GM12878 (cell line): ENCODE data around the gene ITIH5. TPM values are rescaled to one million over a fixed set of nuclear protein-coding genes. Genes with fewer than 3 reads are reported as not detected.

Experiments
- EZH2 ChIP-seq: IDR thresholded peaks from 2 replicates; pipeline ENCODE4 v1.6.1; 2012; ENCODE audit warnings: low read depth, mild to moderate bottlenecking, control low read depth, inconsistent platforms, low read length, borderline replicate concordance; ENCODE audit not compliant: control insufficient read depth
- HCFC1 ChIP-seq: fragments of 150-350 bp; IDR thresholded peaks from 2 replicates; pipeline ENCODE4 v1.6.1; 2014; ENCODE audit warnings: low read length
- JUND ChIP-seq: IDR thresholded peaks from 2 replicates; pipeline ENCODE4 v1.6.1; 2012; ENCODE audit warnings: low read depth, mild to moderate bottlenecking, low read length, improper control_type of control experiment, moderate library complexity
- MEF2B ChIP-seq: fragments of 450-650 bp; IDR thresholded peaks from 2 replicates; pipeline ENCODE4 v1.6.1; 2018; ENCODE audit warnings: mild to moderate bottlenecking, moderate library complexity; ENCODE audit not compliant: partially characterized antibody, poor library complexity, severe bottlenecking
- MLLT1 ChIP-seq: fragments of 450-650 bp; IDR thresholded peaks from 2 replicates; pipeline ENCODE4 v1.6.1; 2016; ENCODE audit warnings: mild to moderate bottlenecking
- MTA2 ChIP-seq: fragments of 450-650 bp; IDR thresholded peaks from 2 replicates; pipeline ENCODE4 v1.6.1; 2016; ENCODE audit warnings: low read depth, mild to moderate bottlenecking, moderate library complexity
- MTA3 ChIP-seq: IDR thresholded peaks from 2 replicates; pipeline ENCODE4 v1.6.1; 2012; ENCODE audit warnings: low read length, inconsistent platforms, borderline replicate concordance
- MYB ChIP-seq: fragments of 150-350 bp; IDR thresholded peaks from 2 replicates; pipeline ENCODE4 v1.6.1; 2014; ENCODE audit warnings: mild to moderate bottlenecking, low read depth, low read length, borderline replicate concordance
- PAX8 ChIP-seq: fragments of 450-650 bp; IDR thresholded peaks from 2 replicates; pipeline ENCODE4 v1.6.1; 2017; ENCODE audit warnings: mild to moderate bottlenecking, moderate library complexity
- POLR2AphosphoS2 ChIP-seq: IDR thresholded peaks from 2 replicates; pipeline ENCODE4 v1.6.1; 2011; ENCODE audit warnings: low read depth, mild to moderate bottlenecking, low read length, improper control_type of control experiment, moderate library complexity
- POU2F2 ChIP-seq: IDR thresholded peaks from 3 replicates; pipeline ENCODE4 v1.6.1; 2011; ENCODE audit warnings: low read depth, mild to moderate bottlenecking, low read length, borderline replicate concordance
- RAD21 ChIP-seq: IDR thresholded peaks from 2 replicates; pipeline ENCODE4 v1.6.1; 2011; ENCODE audit warnings: mild to moderate bottlenecking, low read depth, low read length, moderate library complexity; ENCODE audit not compliant: insufficient read depth
- RBBP5 ChIP-seq: fragments of 200-600 bp; sonication (generic); conservative IDR thresholded peaks from 2 replicates; pipeline ENCODE4 v1.6.1; 2016
- RFX5 ChIP-seq: IDR thresholded peaks from 2 replicates; pipeline ENCODE4 v1.6.1; 2011; ENCODE audit warnings: low read depth, low read length, improper control_type of control experiment
- SIN3A ChIP-seq: IDR thresholded peaks from 2 replicates; pipeline ENCODE4 v1.6.1; 2012; ENCODE audit warnings: low read depth, low read length, improper control_type of control experiment
- SMAD5 ChIP-seq: IDR thresholded peaks from 2 replicates; pipeline ENCODE4 v1.6.1; 2016; ENCODE audit warnings: antibody characterized with exemption, low read depth
- SPI1 ChIP-seq: IDR thresholded peaks from 2 replicates; pipeline ENCODE4 v1.6.1; 2011; ENCODE audit warnings: low read depth, mild to moderate bottlenecking, low read length, moderate library complexity, borderline replicate concordance; ENCODE audit not compliant: insufficient read depth
- SREBF2 ChIP-seq: IDR thresholded peaks from 2 replicates; pipeline ENCODE4 v1.6.1; 2012; ENCODE audit warnings: mild to moderate bottlenecking, low read length
- STAT3 ChIP-seq: IDR thresholded peaks from 2 replicates; pipeline ENCODE4 v1.6.1; 2011; ENCODE audit warnings: low read depth, low read length, improper control_type of control experiment
- TARDBP ChIP-seq: IDR thresholded peaks from 2 replicates; pipeline ENCODE4 v1.6.1; 2016; ENCODE audit warnings: borderline replicate concordance
- TCF3 ChIP-seq: IDR thresholded peaks from 2 replicates; pipeline ENCODE4 v1.6.1; 2012; ENCODE audit warnings: low read depth, mild to moderate bottlenecking, low read length, borderline replicate concordance; ENCODE audit not compliant: insufficient read depth
- ZZZ3 ChIP-seq: IDR thresholded peaks from 2 replicates; pipeline ENCODE4 v1.6.1; 2011; ENCODE audit warnings: low read depth; ENCODE audit not compliant: control insufficient read depth, insufficient read length
- polyA plus RNA-seq, 11 experiments: library from polyadenylated mRNA; depleted of rRNA in 4 of 11; unstranded in 6 of 11; stranded (reverse) in 5 of 11; fragments of >200 nt; fragmentation: Nextera tagmentation in 4 of 11; fragmentation: Illumina TruSeq in 1 of 11; extraction: Ambion mirVana in 4 of 11; extraction: Trizol in 1 of 11; gene quantifications; 1 replicate in 1 of 11; 2 replicates in 10 of 11; pipeline versions ENCODE4 v1.2.1 to v1.2.3, GENCODE V29; 2011 to 2016; ENCODE audit warnings: inconsistent platforms in 2 of 11, missing spikeins in 2 of 11, low read depth in 1 of 11
- total RNA-seq, 4 experiments: library from RNA; depleted of rRNA in 3 of 4; stranded (reverse); fragments of >200 nt in 3 of 4; fragmentation: Illumina TruSeq in 1 of 4; extraction: Trizol in 1 of 4; gene quantifications; 2 replicates each; pipeline versions ENCODE4 v1.2.1 to v1.2.3, GENCODE V29; 2013 to 2021
- TF ChIP-seq, protein P1 (sequence below): fragments of 450-650 bp; IDR thresholded peaks from 2 replicates; pipeline ENCODE4 v1.6.1; 2018; ENCODE audit warnings: borderline replicate concordance, mild to moderate bottlenecking; ENCODE audit not compliant: partially characterized antibody
- TF ChIP-seq, protein P2 (sequence below): IDR thresholded peaks from 2 replicates; pipeline ENCODE4 v1.6.1; 2012; ENCODE audit warnings: low read depth, low read length, improper control_type of control experiment

The ITIH5 gene
- total and polyA plus RNA-seq, 10 of the 15 experiments (the other 5 are each of a cell fraction or from before 2014, with no cell fraction given): 0.14 to 0.43 (median 0.21) TPM; not detected in 7

- TF ChIP-seq, protein P1, sequence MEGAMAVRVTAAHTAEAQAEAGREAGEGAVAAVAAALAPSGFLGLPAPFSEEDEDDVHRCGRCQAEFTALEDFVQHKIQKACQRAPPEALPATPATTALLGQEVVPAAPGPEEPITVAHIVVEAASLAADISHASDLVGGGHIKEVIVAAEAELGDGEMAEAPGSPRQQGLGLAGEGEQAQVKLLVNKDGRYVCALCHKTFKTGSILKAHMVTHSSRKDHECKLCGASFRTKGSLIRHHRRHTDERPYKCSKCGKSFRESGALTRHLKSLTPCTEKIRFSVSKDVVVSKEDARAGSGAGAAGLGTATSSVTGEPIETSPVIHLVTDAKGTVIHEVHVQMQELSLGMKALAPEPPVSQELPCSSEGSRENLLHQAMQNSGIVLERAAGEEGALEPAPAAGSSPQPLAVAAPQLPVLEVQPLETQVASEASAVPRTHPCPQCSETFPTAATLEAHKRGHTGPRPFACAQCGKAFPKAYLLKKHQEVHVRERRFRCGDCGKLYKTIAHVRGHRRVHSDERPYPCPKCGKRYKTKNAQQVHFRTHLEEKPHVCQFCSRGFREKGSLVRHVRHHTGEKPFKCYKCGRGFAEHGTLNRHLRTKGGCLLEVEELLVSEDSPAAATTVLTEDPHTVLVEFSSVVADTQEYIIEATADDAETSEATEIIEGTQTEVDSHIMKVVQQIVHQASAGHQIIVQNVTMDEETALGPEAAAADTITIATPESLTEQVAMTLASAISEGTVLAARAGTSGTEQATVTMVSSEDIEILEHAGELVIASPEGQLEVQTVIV: no peak
- no peak for TF ChIP-seq RFX5
- no peak for TF ChIP-seq STAT3
- TF ChIP-seq SREBF2: no peak
- TF ChIP-seq SIN3A: no peak
- TF ChIP-seq ZZZ3: no peak
- no peak for TF ChIP-seq POLR2AphosphoS2
- peak; percentile 97 for TF ChIP-seq MTA2
- no peak for TF ChIP-seq RBBP5
- TF ChIP-seq EZH2: no peak
- no peak for TF ChIP-seq MTA3
- TF ChIP-seq PAX8: no peak; the same call in 1 of the 2 replicates
- no peak for TF ChIP-seq RAD21
- no peak for TF ChIP-seq TARDBP
- TF ChIP-seq SPI1: no peak
- no peak for TF ChIP-seq SMAD5
- no peak for TF ChIP-seq MLLT1
- no peak for TF ChIP-seq MEF2B
- TF ChIP-seq POU2F2: no peak
- no peak for TF ChIP-seq HCFC1
- no peak for TF ChIP-seq JUND
- TF ChIP-seq, protein P2, sequence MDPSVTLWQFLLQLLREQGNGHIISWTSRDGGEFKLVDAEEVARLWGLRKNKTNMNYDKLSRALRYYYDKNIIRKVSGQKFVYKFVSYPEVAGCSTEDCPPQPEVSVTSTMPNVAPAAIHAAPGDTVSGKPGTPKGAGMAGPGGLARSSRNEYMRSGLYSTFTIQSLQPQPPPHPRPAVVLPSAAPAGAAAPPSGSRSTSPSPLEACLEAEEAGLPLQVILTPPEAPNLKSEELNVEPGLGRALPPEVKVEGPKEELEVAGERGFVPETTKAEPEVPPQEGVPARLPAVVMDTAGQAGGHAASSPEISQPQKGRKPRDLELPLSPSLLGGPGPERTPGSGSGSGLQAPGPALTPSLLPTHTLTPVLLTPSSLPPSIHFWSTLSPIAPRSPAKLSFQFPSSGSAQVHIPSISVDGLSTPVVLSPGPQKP: no peak
- no peak for TF ChIP-seq TCF3
- no peak for TF ChIP-seq MYB
Observed at GRCh38 chr10:7520507-7521485, 146.0 kb downstream of the ITIH5 start (continued).
